Measurements from ENCODE around the gene GDPD3.

DNA sequence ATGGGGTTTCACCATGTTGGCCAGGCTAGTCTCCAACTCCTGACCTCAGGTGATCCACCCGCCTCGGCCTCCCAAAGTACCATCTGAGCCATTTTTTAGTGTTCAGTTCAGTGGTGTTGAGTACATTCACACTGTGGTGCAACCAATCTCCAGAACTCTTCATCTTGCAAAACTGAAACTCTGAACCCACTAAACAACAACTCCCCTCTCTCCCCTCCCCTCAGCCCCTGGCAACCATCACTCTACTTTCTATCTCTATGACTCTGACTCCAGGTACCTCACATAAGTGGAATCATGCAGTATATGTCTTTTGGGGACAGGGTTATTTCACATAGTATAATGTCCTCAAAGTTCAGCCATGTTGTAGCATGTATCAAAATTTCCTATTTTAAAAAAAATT lies 28.4 kb upstream of the GDPD3 start:
- TF ChIP-seq STAT5B (CRISPR knock-in tag; IDR thresholded peaks at IDR 0.05) (no peak), POLR2A (conservative IDR thresholded peaks at IDR 0.05) (no peak), CTCF (IDR thresholded peaks at IDR 0.05 in 2 of 3, conservative IDR thresholded peaks at IDR 0.05 in 1 of 3; ENCODE audit: insufficient read depth in 2 of 3, low read depth in 1 of 3, low read length in 3 of 3) (no peak), NFE2 (IDR thresholded peaks at IDR 0.05; ENCODE audit: low read depth) (no peak), SP1 (CRISPR knock-in tag; IDR thresholded peaks at IDR 0.05) (no peak), ZC3H11A (IDR thresholded peaks at IDR 0.05; ENCODE audit: low read depth, low read length) (no peak), ZNF253 (CRISPR knock-in tag; conservative IDR thresholded peaks at IDR 0.05) (no peak), FOXA1 (IDR thresholded peaks at IDR 0.05; ENCODE audit: borderline replicate concordance) (no peak), ZNF3 (CRISPR knock-in tag; IDR thresholded peaks at IDR 0.05) (no peak), ZZZ3 (IDR thresholded peaks at IDR 0.05) (no peak), ADNP (tag; IDR thresholded peaks at IDR 0.05) (no peak), ARID4B (CRISPR knock-in tag; IDR thresholded peaks at IDR 0.05) (no peak)

Measured in K562 (cell line).